Measurements from ENCODE around the gene ROCK2. TPM values are rescaled to one million over a fixed set of nuclear protein-coding genes. Genes with fewer than 3 reads are reported as not detected.

Gene ROCK2
- total RNA-seq, 4 donors from 2014 or later, result 90.0 to 119 (median 101) TPM

GRCh38 chr2:11311543-11311942 is 32.9 kb downstream of the ROCK2 start:
- Histone ChIP-seq H3K9me3 (no peaks in the 10 kb centered on the region), H3K4me3 (no peak overlapping the region), H3K4me1 (peaks cover 13 to 63% (median 33%) of the 10 kb centered on the region in 4 donors), H3K27me3 (no peaks in the 10 kb centered on the region), H3K27ac (replicated peaks in 1 of 4) (no peak overlapping the region), H3K36me3 (no peaks in the 10 kb centered on the region)
- 83% methylated on average over 7 of the region's 7 CpGs for WGBS
- intact Hi-C loops (cut with DNase I), result no loop called here
- TF ChIP-seq, protein P1, sequence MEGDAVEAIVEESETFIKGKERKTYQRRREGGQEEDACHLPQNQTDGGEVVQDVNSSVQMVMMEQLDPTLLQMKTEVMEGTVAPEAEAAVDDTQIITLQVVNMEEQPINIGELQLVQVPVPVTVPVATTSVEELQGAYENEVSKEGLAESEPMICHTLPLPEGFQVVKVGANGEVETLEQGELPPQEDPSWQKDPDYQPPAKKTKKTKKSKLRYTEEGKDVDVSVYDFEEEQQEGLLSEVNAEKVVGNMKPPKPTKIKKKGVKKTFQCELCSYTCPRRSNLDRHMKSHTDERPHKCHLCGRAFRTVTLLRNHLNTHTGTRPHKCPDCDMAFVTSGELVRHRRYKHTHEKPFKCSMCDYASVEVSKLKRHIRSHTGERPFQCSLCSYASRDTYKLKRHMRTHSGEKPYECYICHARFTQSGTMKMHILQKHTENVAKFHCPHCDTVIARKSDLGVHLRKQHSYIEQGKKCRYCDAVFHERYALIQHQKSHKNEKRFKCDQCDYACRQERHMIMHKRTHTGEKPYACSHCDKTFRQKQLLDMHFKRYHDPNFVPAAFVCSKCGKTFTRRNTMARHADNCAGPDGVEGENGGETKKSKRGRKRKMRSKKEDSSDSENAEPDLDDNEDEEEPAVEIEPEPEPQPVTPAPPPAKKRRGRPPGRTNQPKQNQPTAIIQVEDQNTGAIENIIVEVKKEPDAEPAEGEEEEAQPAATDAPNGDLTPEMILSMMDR (IDR thresholded peaks at IDR 0.05), result no peak
- no peak for TF ChIP-seq EP300 (IDR thresholded peaks at IDR 0.05)
- no peak for TF ChIP-seq POLR2A (IDR thresholded peaks at IDR 0.05; ENCODE audit: low read depth)
- no peak for TF ChIP-seq POLR2AphosphoS5 (IDR thresholded peaks at IDR 0.05)
- DNase-seq (ENCODE audit: extremely low spot score), result no peak

GRCh38 chr2:11310212-11310611 is 34.2 kb downstream of the ROCK2 start:
- TF ChIP-seq, protein P1 (IDR thresholded peaks at IDR 0.05), result no peak
- no peak for TF ChIP-seq POLR2A (IDR thresholded peaks at IDR 0.05; ENCODE audit: low read depth)
- no peak for TF ChIP-seq POLR2AphosphoS5 (IDR thresholded peaks at IDR 0.05)
- TF ChIP-seq EP300 (IDR thresholded peaks at IDR 0.05), result no peak
- H3K9me3 ChIP-seq, result no peaks in the 10 kb centered on the region
- H3K27me3 ChIP-seq, result no peaks in the 10 kb centered on the region
- H3K36me3 ChIP-seq, result no peaks in the 10 kb centered on the region
- WGBS, result 50% methylated on average over 5 of the region's 5 CpGs
- peaks cover 23 to 63% (median 36%) of the 10 kb centered on the region in 4 donors for H3K4me1 ChIP-seq
- intact Hi-C loops (cut with DNase I), result no loop called here
- no peak overlapping the region for H3K27ac ChIP-seq (replicated peaks in 1 of 4)
- H3K4me3 ChIP-seq, result no peak overlapping the region
- no peak for DNase-seq (ENCODE audit: extremely low spot score)

DNA sequence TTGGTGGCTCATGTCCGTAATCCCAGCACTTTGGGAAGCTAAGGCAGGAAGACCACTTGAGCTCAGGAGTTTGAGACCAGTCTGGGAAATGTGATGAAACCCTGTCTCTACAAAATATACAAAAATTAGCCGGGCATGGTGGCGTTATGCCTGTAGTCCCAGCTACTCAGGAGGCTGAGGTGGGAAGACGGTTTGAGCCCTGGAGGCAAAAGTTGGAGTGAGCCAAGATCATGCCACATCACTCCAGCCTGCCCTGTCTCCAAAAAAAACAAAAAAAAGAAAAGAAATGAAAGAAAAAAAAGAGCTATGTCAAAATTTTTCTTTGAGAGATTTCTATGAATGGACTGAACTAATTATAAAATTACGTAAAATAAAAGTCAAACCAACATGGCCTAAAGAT is 34.7 kb downstream of the ROCK2 start:
- H3K27ac ChIP-seq (replicated peaks in 1 of 4), result no peak overlapping the region
- DNase-seq (ENCODE audit: extremely low spot score), result no peak
- WGBS, result 73% methylated on average over 5 of the region's 5 CpGs
- no peaks in the 10 kb centered on the region for H3K9me3 ChIP-seq
- intact Hi-C loops (cut with DNase I), result no loop called here
- H3K27me3 ChIP-seq, result no peaks in the 10 kb centered on the region
- no peaks in the 10 kb centered on the region for H3K36me3 ChIP-seq
- H3K4me3 ChIP-seq, result no peak overlapping the region
- peaks cover 18 to 63% (median 39%) of the 10 kb centered on the region in 4 donors for H3K4me1 ChIP-seq
- TF ChIP-seq POLR2A (IDR thresholded peaks at IDR 0.05; ENCODE audit: low read depth) (no peak), EP300 (IDR thresholded peaks at IDR 0.05) (no peak), POLR2AphosphoS5 (IDR thresholded peaks at IDR 0.05) (no peak)
- TF ChIP-seq, protein P1 (IDR thresholded peaks at IDR 0.05), result no peak

DNA sequence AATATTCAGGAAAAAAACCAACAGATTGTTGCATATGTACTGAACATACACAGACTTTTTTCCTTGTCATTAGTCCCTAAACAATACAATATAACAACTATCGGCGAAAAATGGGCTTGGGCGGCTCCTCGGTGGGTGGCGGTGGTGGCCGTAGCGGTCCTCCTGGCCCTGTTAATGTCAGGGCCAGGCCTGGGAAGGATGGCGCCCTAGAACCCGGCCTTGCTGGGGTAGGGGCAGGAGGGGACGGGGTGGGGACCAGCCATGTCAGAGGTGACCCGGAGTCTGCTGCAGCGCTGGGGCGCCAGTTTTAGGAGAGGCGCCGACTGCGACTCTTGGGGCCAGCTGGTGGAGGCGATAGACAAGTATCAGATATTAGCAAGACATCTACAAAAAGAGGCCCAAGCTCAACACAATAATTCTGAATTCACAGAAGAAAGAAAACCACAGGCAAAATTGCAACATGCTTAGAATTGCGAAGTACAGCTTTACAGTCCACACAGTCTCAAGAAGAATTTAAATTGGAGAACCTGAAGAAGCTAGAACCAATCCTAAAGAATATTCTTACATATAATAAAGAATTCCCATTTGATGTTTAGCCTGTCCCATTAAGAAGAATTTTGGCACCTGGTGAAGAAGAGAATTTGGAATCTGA is 36.5 kb downstream of the ROCK2 start:
- 98% methylated on average over 18 of the region's 18 CpGs for WGBS
- Histone ChIP-seq H3K27ac (replicated peaks in 1 of 4) (no peak overlapping the region), H3K27me3 (no peaks in the 10 kb centered on the region), H3K4me1 (peaks cover 25 to 70% (median 40%) of the 10 kb centered on the region in 4 donors), H3K9me3 (no peaks in the 10 kb centered on the region), H3K36me3 (no peaks in the 10 kb centered on the region), H3K4me3 (no peak overlapping the region)
- no peak for DNase-seq (ENCODE audit: extremely low spot score)
- TF ChIP-seq EP300 (IDR thresholded peaks at IDR 0.05) (no peak), POLR2A (IDR thresholded peaks at IDR 0.05; ENCODE audit: low read depth) (no peak), POLR2AphosphoS5 (IDR thresholded peaks at IDR 0.05) (no peak)
- TF ChIP-seq, protein P1 (IDR thresholded peaks at IDR 0.05), result no peak
- intact Hi-C loops (cut with DNase I), result no loop called here

GRCh38 chr2:11305958-11306357 is 38.5 kb downstream of the ROCK2 start:
- no peaks in the 10 kb centered on the region for H3K9me3 ChIP-seq
- no peak overlapping the region for H3K4me3 ChIP-seq
- WGBS, result 50% methylated on average over 1 of the region's 1 CpG
- no peak for TF ChIP-seq EP300 (IDR thresholded peaks at IDR 0.05)
- TF ChIP-seq POLR2A (IDR thresholded peaks at IDR 0.05; ENCODE audit: low read depth), result no peak
- TF ChIP-seq POLR2AphosphoS5 (IDR thresholded peaks at IDR 0.05), result no peak
- TF ChIP-seq, protein P1 (IDR thresholded peaks at IDR 0.05), result no peak
- H3K36me3 ChIP-seq, result no peaks in the 10 kb centered on the region
- DNase-seq (ENCODE audit: extremely low spot score), result no peak
- no peaks in the 10 kb centered on the region for H3K27me3 ChIP-seq
- intact Hi-C loops (cut with DNase I), result no loop called here
- no peak overlapping the region for H3K27ac ChIP-seq (replicated peaks in 1 of 4)
- H3K4me1 ChIP-seq, result peaks cover 25 to 64% (median 41%) of the 10 kb centered on the region in 4 donors
